Measurements from ENCODE around the gene GP2. TPM values are rescaled to one million over a fixed set of nuclear protein-coding genes. Genes with fewer than 3 reads are reported as not detected.

Gene GP2
- total RNA-seq, 4 donors from 2014 or later: 0.98 to 7.8 (median 2.7) TPM

- 53 to 73% methylated on average over 2 of the region's 2 CpGs for whole genome bisulfite sequencing, 2 donors
- TF ChIP-seq CTCF (IDR thresholded peaks at IDR 0.05): no peak
- TF ChIP-seq POLR2A (IDR thresholded peaks at IDR 0.05): no peak
- no peak for TF ChIP-seq EP300 (IDR thresholded peaks at IDR 0.05)
- Histone ChIP-seq H3K27me3 (no peaks in the 10 kb centered on the region), H3K9me3 (no peaks in the 10 kb centered on the region), H3K36me3 (no peaks in the 10 kb centered on the region), H3K27ac (no peak overlapping the region), H3K4me1 (no peaks in the 10 kb centered on the region), H3K4me3 (no peak overlapping the region)
- DNase-seq (ENCODE audit: low spot score in 2 of 2): no peak
Measured at GRCh38 chr16:20359997-20360396, 32.7 kb upstream of the GP2 start.

- no peaks in the 10 kb centered on the region for H3K9me3 ChIP-seq
- H3K4me3 ChIP-seq: no peak overlapping the region
- TF ChIP-seq POLR2A (IDR thresholded peaks at IDR 0.05) (no peak), CTCF (IDR thresholded peaks at IDR 0.05) (no peak), EP300 (IDR thresholded peaks at IDR 0.05) (no peak)
- H3K36me3 ChIP-seq: no peaks in the 10 kb centered on the region
- no peak for DNase-seq (ENCODE audit: low spot score in 2 of 2)
- no peaks in the 10 kb centered on the region for H3K27me3 ChIP-seq
- no peak overlapping the region for H3K27ac ChIP-seq
- no peaks in the 10 kb centered on the region for H3K4me1 ChIP-seq
- WGBS, 2 donors: 74 to 78% methylated on average over 7 of the region's 7 CpGs
Measured at GRCh38 chr16:20355114-20355782, 27.9 kb upstream of the GP2 start.

GRCh38 chr16:20353379-20353778, 26.1 kb upstream of the GP2 start:
- Histone ChIP-seq H3K4me1 (no peaks in the 10 kb centered on the region), H3K27ac (no peak overlapping the region), H3K36me3 (no peaks in the 10 kb centered on the region), H3K9me3 (no peaks in the 10 kb centered on the region), H3K4me3 (no peak overlapping the region), H3K27me3 (no peaks in the 10 kb centered on the region)
- no peak for DNase-seq (ENCODE audit: low spot score in 2 of 2)
- TF ChIP-seq CTCF (IDR thresholded peaks at IDR 0.05) (no peak), EP300 (IDR thresholded peaks at IDR 0.05) (no peak)

GRCh38 chr16:20352615-20353014, 25.3 kb upstream of the GP2 start, which contains the start of gene UMOD:
UMOD (minus strand) TSS chr16:20352715; CDS start chr16:20350737, 1,978 bp downstream.
- Histone ChIP-seq H3K27me3 (no peaks in the 10 kb centered on the region), H3K4me3 (no peak within 1 kb of the TSS), H3K36me3 (no peaks in the 10 kb centered on the region), H3K9me3 (no peaks in the 10 kb centered on the region), H3K4me1 (no peaks in the 10 kb centered on the region), H3K27ac (no peak within 1 kb of the TSS)
- 89 to 94% methylated on average over 2 of the region's 2 CpGs for WGBS, 2 donors
- no peak for DNase-seq (ENCODE audit: low spot score in 2 of 2)
- no peak for TF ChIP-seq CTCF (IDR thresholded peaks at IDR 0.05)
- TF ChIP-seq EP300 (IDR thresholded peaks at IDR 0.05): no peak
- no peak for TF ChIP-seq POLR2A (IDR thresholded peaks at IDR 0.05)

GRCh38 chr16:20349615-20350014, 22.3 kb upstream of the GP2 start:
- no peak for TF ChIP-seq POLR2A (IDR thresholded peaks at IDR 0.05)
- no peak for TF ChIP-seq CTCF (IDR thresholded peaks at IDR 0.05)
- TF ChIP-seq EP300 (IDR thresholded peaks at IDR 0.05): no peak
- no peaks in the 10 kb centered on the region for H3K27me3 ChIP-seq
- no peak overlapping the region for H3K27ac ChIP-seq
- H3K4me1 ChIP-seq: no peaks in the 10 kb centered on the region
- DNase-seq (ENCODE audit: low spot score in 2 of 2): no peak
- no peak overlapping the region for H3K4me3 ChIP-seq
- 81 to 83% methylated on average over 6 of the region's 6 CpGs for WGBS, 2 donors
- no peaks in the 10 kb centered on the region for H3K9me3 ChIP-seq
- H3K36me3 ChIP-seq: no peaks in the 10 kb centered on the region

All from tibial nerve (tissue), 4 donors.